Nephron (organoid): Measurements from ENCODE around the gene OR6B2.

Experiments used
- H3K27ac Mint-ChIP-seq, 3 experiments: 2 replicates each; pipeline ENCODE4 v1.8.0; 2020; ENCODE audit warnings: mixed read lengths in 3 of 3, mild to moderate bottlenecking in 2 of 3, moderate library complexity in 1 of 3
- H3K27me3 Mint-ChIP-seq: 2 replicates; pipeline ENCODE4 v1.8.0; 2021; ENCODE audit warnings: low read depth, mild to moderate bottlenecking, moderate library complexity, mixed read lengths
- H3K36me3 Mint-ChIP-seq: 2 replicates; pipeline ENCODE4 v1.8.0; 2020; ENCODE audit warnings: low read depth, mixed read lengths
- H3K4me1 Mint-ChIP-seq: 2 replicates; pipeline ENCODE4 v1.8.0; 2020; ENCODE audit warnings: mixed read lengths
- H3K4me3 Mint-ChIP-seq, 3 experiments: 2 replicates each; pipeline ENCODE4 v1.8.0; 2020; ENCODE audit warnings: mild to moderate bottlenecking in 3 of 3, mixed read lengths in 3 of 3, moderate library complexity in 2 of 3
- H3K9me3 Mint-ChIP-seq: 2 replicates; pipeline ENCODE4 v1.8.0; 2020; ENCODE audit warnings: mixed read lengths
- CTCF ChIP-seq, 3 experiments: fragments of 200-600 bp; sonication (generic); IDR thresholded peaks; one replicate each; pipeline ENCODE4 v1.5.0; 2021; ENCODE audit warnings: antibody characterized with exemption in 3 of 3; ENCODE audit not compliant: unreplicated experiment in 3 of 3

The OR6B2 gene

GRCh38 chr2:240068193-240068592 lies 38.0 kb upstream of the OR6B2 start:
- Mint-ChIP-seq H3K27me3 (peaks cover 19% of the 10 kb centered on the region), H3K9me3 (peaks cover 10% of the 10 kb centered on the region), H3K4me3 (no peak overlapping the region), H3K36me3 (no peaks in the 10 kb centered on the region), H3K4me1 (no peaks in the 10 kb centered on the region), H3K27ac (no peak overlapping the region)
- TF ChIP-seq CTCF (IDR thresholded peaks at IDR 0.05; ENCODE audit: unreplicated experiment in 3 of 3) = no peak

- Mint-ChIP-seq H3K4me3 (no peak overlapping the region), H3K27me3 (peaks cover 31% of the 10 kb centered on the region)
Measured at GRCh38 chr2:240066489-240066888, 36.3 kb upstream of the OR6B2 start.

GRCh38 chr2:240064898-240065297 lies 34.7 kb upstream of the OR6B2 start:
- no peak for TF ChIP-seq CTCF (IDR thresholded peaks at IDR 0.05; ENCODE audit: unreplicated experiment in 3 of 3)
- no peaks in the 10 kb centered on the region for H3K4me1 Mint-ChIP-seq

More at GRCh38 chr2:240066489-240066888, 36.3 kb upstream of the OR6B2 start:
- Mint-ChIP-seq H3K36me3 (no peaks in the 10 kb centered on the region), H3K4me1 (no peaks in the 10 kb centered on the region), H3K27ac (no peak overlapping the region), H3K9me3 (peaks cover 10% of the 10 kb centered on the region)
- TF ChIP-seq CTCF (IDR thresholded peaks at IDR 0.05; ENCODE audit: unreplicated experiment in 3 of 3) = no peak

GRCh38 chr2:240060977-240061591 lies 30.9 kb upstream of the OR6B2 start:
- Mint-ChIP-seq H3K4me3 (no peak overlapping the region), H3K9me3 (no peaks in the 10 kb centered on the region), H3K27me3 (peaks cover 65% of the 10 kb centered on the region), H3K4me1 (no peaks in the 10 kb centered on the region), H3K27ac (no peak overlapping the region), H3K36me3 (no peaks in the 10 kb centered on the region)
- peak; percentile 72 to 76 (median 76) for TF ChIP-seq CTCF (IDR thresholded peaks at IDR 0.05; ENCODE audit: unreplicated experiment in 3 of 3)

More at GRCh38 chr2:240064898-240065297, 34.7 kb upstream of the OR6B2 start:
- H3K4me3 Mint-ChIP-seq = no peak overlapping the region
- H3K9me3 Mint-ChIP-seq = peaks cover 10% of the 10 kb centered on the region
- H3K36me3 Mint-ChIP-seq = no peaks in the 10 kb centered on the region
- H3K27me3 Mint-ChIP-seq = peaks cover 42% of the 10 kb centered on the region
- H3K27ac Mint-ChIP-seq = no peak overlapping the region

GRCh38 chr2:240056678-240057077 lies 26.4 kb upstream of the OR6B2 start:
- H3K4me3 Mint-ChIP-seq = no peak overlapping the region
- no peak for TF ChIP-seq CTCF (IDR thresholded peaks at IDR 0.05; ENCODE audit: unreplicated experiment in 3 of 3)
- no peaks in the 10 kb centered on the region for H3K9me3 Mint-ChIP-seq
- H3K27me3 Mint-ChIP-seq = peaks cover 87% of the 10 kb centered on the region
- H3K4me1 Mint-ChIP-seq = no peaks in the 10 kb centered on the region
- no peak overlapping the region for H3K27ac Mint-ChIP-seq
- no peaks in the 10 kb centered on the region for H3K36me3 Mint-ChIP-seq
